ENCODE data around the gene OTUB1. TPM values are rescaled to one million over a fixed set of nuclear protein-coding genes. Genes with fewer than 3 reads are reported as not detected.

OTUB1 gene, protein sequence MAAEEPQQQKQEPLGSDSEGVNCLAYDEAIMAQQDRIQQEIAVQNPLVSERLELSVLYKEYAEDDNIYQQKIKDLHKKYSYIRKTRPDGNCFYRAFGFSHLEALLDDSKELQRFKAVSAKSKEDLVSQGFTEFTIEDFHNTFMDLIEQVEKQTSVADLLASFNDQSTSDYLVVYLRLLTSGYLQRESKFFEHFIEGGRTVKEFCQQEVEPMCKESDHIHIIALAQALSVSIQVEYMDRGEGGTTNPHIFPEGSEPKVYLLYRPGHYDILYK
- total RNA-seq, result 59.4 and 72.8 TPM in 2 replicates

DNA sequence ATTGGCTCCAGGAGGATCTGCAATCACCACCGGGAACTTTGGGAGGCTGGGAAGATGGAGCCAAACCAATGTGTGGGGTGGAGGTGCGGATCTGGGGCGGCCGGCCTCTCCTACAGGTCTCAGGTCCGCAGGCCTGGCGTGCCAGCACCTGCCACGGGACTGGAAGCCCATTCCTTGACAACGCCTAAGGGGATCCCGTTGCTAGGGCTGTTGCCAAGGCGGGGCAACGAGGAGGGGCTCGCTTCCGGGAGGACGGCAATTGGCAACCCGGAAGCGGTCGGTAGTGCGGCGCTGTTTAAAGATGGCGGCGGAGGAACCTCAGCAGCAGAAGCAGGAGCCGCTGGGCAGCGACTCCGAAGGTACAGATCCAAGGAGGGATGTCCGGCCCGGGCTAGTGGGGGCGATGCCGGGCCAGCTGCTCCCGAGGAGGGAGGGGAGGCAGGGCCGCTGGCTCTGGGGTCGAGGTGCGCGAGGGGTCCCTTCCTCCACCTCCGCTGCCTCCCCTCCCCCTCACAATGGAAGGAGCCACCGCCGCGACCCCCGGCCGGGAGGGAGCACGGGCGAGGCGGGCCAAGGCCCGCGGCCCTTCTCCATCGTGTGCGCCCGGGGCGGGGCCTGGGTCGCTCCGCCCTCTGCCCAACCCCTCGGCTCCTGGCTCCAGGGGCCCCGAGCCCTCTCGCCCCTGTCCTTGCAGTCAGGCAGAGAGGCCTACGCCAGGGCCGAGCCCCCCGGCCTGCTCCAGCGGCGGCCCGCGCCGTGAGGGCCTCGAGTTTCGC is at the start of gene OTUB1:
Gene OTUB1 (plus strand): TSS at position 283 of the 776 bp plus-strand sequence. CDS start 19 bp downstream, at position 302.

DNA sequence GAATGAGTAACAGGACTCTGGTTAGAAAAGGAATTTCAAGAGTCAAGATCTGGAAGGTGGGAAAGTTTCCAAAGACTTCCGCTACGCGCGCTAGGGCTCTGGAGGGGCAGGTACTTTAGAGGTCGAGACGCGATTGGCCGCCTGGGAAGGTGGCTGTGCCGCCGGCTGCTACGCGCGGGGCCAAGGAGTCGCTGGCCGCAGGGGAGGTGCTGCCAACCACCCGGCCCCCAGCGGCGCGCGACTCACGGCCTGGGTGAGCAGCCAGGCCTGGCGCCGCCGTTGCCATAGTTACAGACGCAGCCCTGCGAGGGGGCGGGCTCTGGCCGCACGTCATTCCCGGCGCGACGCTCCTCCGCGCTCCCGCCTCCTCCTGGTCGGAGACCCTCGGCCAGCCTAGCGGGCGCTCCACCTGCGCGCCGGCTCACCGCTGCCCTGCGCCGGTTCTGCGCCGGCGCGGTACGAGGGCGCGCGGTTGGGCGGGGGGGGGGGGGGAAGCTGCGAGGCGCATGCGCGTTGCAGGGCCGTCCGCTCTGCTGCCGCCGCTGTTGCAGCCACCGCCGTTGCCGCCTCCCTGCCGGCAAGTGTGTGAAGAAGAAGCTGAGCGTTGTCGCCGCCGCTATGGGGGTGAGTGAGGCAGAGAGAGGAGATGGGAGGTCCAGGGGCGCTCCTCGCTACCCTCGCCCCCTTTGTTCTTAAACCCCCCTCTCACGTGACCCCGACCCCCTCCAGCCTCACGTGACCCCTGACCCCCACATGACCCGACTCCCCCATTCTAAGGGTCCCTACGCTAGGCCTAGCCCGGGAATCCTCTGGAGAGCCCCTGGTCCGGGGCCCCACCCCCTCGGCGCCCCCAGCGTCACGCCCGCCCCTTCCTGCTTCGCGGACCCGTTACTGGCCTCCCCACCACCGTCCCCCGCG is 47.5 kb upstream of the OTUB1 start, which contains the start of gene NAA40:
Gene NAA40 (plus strand): TSS at position 524 of the 918 bp plus-strand sequence. CDS start 95 bp downstream, at position 619.

DNA sequence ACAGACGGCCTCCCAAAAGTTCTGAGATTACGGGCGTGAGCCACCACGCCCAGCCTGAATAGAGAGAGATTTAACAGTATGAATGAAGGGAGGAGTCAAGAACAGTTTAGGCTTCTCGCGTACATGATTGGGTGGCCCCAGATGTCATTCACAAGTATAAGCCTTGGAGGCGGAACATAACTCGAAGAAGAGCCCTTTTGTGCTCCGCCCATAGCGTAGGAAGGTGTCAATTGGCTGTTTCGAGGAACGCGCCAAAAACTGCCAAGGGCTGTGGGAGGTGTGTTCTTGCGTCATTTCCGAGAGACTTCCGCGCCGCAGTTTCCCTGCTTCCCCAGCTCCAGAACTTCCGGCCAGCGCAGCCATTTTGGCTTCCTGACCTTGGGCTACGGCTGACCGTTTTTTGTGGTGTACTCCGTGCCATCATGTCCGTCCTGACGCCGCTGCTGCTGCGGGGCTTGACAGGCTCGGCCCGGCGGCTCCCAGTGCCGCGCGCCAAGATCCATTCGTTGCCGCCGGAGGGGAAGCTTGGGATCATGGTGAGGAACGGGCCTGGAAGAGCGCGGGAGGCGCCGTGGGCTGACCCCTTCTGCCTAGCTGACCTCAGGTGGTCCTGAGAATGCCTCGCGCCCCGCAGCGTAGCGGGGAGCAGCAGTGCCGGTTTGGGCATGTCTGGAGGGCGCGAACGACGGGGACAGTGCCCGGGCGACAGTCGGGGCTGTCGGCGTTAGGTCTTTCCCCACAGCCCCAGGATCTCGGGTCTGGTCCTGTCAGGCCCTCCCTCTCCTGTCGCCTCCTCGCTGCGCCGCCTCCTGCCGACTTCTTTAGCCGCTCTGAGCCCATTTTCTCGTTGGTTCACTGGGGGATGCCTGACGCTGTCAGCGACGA is 11.7 kb upstream of the OTUB1 start, which contains the start of gene COX8A:
Gene COX8A (plus strand): TSS at position 362 of the 885 bp plus-strand sequence. CDS start 61 bp downstream, at position 423.

DNA sequence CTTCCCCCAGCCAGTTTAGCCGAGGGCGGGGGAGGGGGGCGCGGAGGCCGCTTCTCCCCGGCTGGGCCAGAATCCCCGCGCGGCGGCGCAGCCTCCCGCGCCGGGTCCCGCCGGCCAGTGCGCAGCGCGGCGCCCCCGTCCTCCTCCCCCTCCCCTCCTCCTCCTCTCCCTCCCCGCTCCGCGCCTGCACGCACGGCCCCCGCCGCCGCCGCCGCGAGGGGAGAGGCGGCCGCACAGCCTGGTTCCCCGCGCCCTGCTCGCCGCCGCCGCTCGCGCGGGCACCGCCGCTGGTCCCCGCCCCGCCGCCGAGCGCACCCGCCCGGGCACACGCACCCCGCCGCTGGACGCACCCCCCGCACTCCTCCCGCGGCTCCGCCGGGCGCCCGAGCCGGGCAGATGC is 49.3 kb downstream of the OTUB1 start, which contains the start of gene FLRT1:
Gene FLRT1 (plus strand): TSS at position 356 of the 400 bp plus-strand sequence. CDS start 80,337 bp downstream, outside the sequence.

Other genes with a start within 250 kb of the OTUB1 start
- 12.3 and 20.4 TPM in 2 replicates for gene ZFTA, start 217.7 kb upstream of the OTUB1 start, total RNA-seq
- gene SPINDOC, start 173.0 kb upstream of the OTUB1 start, total RNA-seq, result 15.6 and 17.2 TPM in 2 replicates
- gene MARK2, start 147.3 kb upstream of the OTUB1 start, total RNA-seq, result 8.4 and 9.0 TPM in 2 replicates
- gene RCOR2, start 69.3 kb upstream of the OTUB1 start, total RNA-seq, result 0.46 and 0.65 TPM in 2 replicates
- 10.1 and 10.9 TPM in 2 replicates for gene NAA40, start 47.4 kb upstream of the OTUB1 start, total RNA-seq
- 209 and 390 TPM in 2 replicates for gene COX8A, start 11.8 kb upstream of the OTUB1 start, total RNA-seq
- not detected in 2 replicates for gene FLRT1, start 49.5 kb downstream of the OTUB1 start, total RNA-seq
- 17.5 and 32.5 TPM in 2 replicates for gene MACROD1, start 179.7 kb downstream of the OTUB1 start, total RNA-seq
- gene STIP1, start 199.7 kb downstream of the OTUB1 start, total RNA-seq, result 212 and 226 TPM in 2 replicates
- gene FERMT3, start 220.3 kb downstream of the OTUB1 start, total RNA-seq, result 8.1 and 22.2 TPM in 2 replicates
- 22.6 and 63.7 TPM in 2 replicates for gene TRPT1, start 239.7 kb downstream of the OTUB1 start, total RNA-seq
- gene NUDT22, start 239.8 kb downstream of the OTUB1 start, total RNA-seq, result 53.3 and 61.4 TPM in 2 replicates
- gene DNAJC4, start 244.1 kb downstream of the OTUB1 start, total RNA-seq, result 4.3 and 7.8 TPM in 2 replicates
- gene VEGFB, start 248.1 kb downstream of the OTUB1 start, total RNA-seq, result 7.6 and 10.7 TPM in 2 replicates